Natural killer cell (primary cell): ENCODE data around the gene TTK. TPM values are rescaled to one million over a fixed set of nuclear protein-coding genes. Genes with fewer than 3 reads are reported as not detected.

ENCODE experiments used
- ATAC-seq, 3 donors: fragments of 150-1000 bp in 2 of 3; fragments of 200-7000 bp in 1 of 3; cut with Tn5 transposase; 1 replicate in 1 of 3; 2 replicates in 2 of 3; pipeline ENCODE4 v1.10.0; 2021; ENCODE audit warnings: mild to moderate bottlenecking in 2 of 3, moderate library complexity in 2 of 3
- DNase-seq, 2 donors: peaks; one replicate each; pipeline versions ENCODE4 v3.0.0 to v3.0.0-alpha.2; 2013 to 2021; ENCODE audit warnings: mixed read lengths in 1 of 2
- H3K27ac ChIP-seq: one replicate; pipeline ENCODE4 v1.5.1; 2013; ENCODE audit warnings: mild to moderate bottlenecking, low read length
- H3K27me3 ChIP-seq: one replicate; pipeline ENCODE4 v1.6.1; 2013; ENCODE audit warnings: low read length; ENCODE audit not compliant: control insufficient read depth, insufficient read depth
- H3K36me3 ChIP-seq: one replicate; pipeline ENCODE4 v1.6.1; 2013; ENCODE audit warnings: low read length; ENCODE audit not compliant: control insufficient read depth, insufficient read depth
- H3K4me1 ChIP-seq: one replicate; pipeline ENCODE4 v1.6.1; 2013; ENCODE audit warnings: low read length; ENCODE audit not compliant: control insufficient read depth, insufficient read depth
- H3K4me3 ChIP-seq: one replicate; pipeline ENCODE4 v1.5.1; 2013; ENCODE audit warnings: low read length
- H3K9me3 ChIP-seq: one replicate; pipeline ENCODE4 v1.6.1; 2013; ENCODE audit warnings: low read length; ENCODE audit not compliant: control insufficient read depth, insufficient read depth
- H3K27ac Mint-ChIP-seq, 2 donors: one replicate each; pipeline ENCODE4 v1.8.0; 2022; ENCODE audit warnings: mild to moderate bottlenecking in 2 of 2, mixed read lengths in 2 of 2, moderate library complexity in 1 of 2
- H3K27me3 Mint-ChIP-seq, 2 donors: one replicate each; pipeline ENCODE4 v1.8.0; 2022; ENCODE audit warnings: low read depth in 2 of 2, mixed read lengths in 2 of 2
- H3K36me3 Mint-ChIP-seq: one replicate; pipeline ENCODE4 v1.8.0; 2022; ENCODE audit warnings: mixed read lengths
- H3K4me1 Mint-ChIP-seq, 2 donors: one replicate each; pipeline ENCODE4 v1.8.0; 2022; ENCODE audit warnings: mixed read lengths in 2 of 2
- H3K4me3 Mint-ChIP-seq: one replicate; pipeline ENCODE4 v1.8.0; 2022; ENCODE audit warnings: mild to moderate bottlenecking, moderate library complexity, mixed read lengths
- H3K9me3 Mint-ChIP-seq, 2 donors: one replicate each; pipeline ENCODE4 v1.8.0; 2022; ENCODE audit warnings: mixed read lengths in 2 of 2
- CTCF ChIP-seq: fragments of 200-600 bp; IDR thresholded peaks from one replicate; pipeline ENCODE4 v1.8.0; 2022; ENCODE audit warnings: antibody characterized with exemption
- whole genome bisulfite sequencing: methylation state at CpG from one replicate; pipeline ENCODE4 v1.1.7; 2013; ENCODE audit warnings: missing lambda C conversion rate; ENCODE audit not compliant: insufficient coverage; 5-methylcytosine and 5-hydroxymethylcytosine counted together
- intact Hi-C: fragments of 100-400 bp; cut with micrococcal nuclease; formaldehyde crosslinking; loops from one replicate; pipeline ENCODE4 v1.14.2; 2022
- total RNA-seq, 4 donors: library from RNA; stranded (reverse); fragments of 120-200 nt in 1 of 4; gene quantifications; one replicate each; pipeline versions ENCODE4 v1.2.3 to v1.2.4, GENCODE V29; 2013 to 2022

Gene TTK
- 1 to 10 TPM in 2 of 3 donors, under 1 TPM in 1; 0.87 to 1.7 (median 1.2) TPM for total RNA-seq
- total RNA-seq (2013), result 1.6 TPM

DNA sequence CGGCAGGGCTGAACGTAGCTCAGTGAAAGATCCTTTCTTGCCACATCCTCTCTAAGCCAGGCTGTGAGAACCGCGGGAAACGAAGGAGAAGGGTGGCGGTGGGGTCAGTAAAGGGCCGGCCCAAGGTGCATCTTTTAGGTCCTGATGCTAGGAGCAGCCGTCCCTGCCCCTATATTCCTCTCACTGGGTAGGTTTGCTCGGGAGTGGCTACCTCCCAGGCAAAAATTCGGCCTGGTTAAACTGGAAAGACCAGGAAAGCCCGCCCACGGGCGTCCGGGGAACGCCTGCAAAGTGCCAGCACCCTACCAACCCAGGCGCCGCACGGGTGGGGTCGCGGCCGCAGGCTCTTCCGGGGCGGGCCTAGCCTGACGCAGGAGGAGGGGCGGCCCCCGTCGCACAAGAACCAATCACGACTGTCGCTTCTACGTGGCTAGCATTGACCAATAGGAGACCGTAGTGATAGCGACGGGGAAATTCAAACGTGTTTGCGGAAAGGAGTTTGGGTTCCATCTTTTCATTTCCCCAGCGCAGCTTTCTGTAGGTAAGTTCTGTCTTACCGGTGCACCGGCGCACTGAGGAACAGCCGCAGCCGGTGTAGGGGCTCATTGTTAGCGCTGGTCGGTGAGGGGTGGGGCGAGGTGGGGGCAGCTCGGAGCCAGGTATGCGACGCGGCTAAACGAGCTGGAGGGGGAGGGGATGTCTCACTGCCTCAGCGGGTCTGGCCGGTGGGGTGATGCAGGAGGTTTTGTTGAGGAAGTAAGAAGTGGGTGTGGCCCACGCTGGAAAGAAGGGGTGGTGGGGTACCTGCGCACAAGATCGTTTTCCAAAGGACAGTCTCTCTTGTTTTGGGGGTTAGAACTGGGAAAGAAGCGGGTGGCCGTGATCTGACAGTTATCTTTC is at the start of gene TTK:
Gene TTK (plus strand): TSS at position 477 of the 900 bp plus-strand sequence. CDS start 1,195 bp downstream, outside the sequence.
- Mint-ChIP-seq H3K4me1 (peaks cover 15 to 25% of the 10 kb centered on the region in 2 donors), H3K4me3 (peak within 1 kb of the TSS; percentile 95), H3K36me3 (no peaks in the 10 kb centered on the region), H3K27me3 (no peaks in the 10 kb centered on the region), H3K27ac (peak within 1 kb of the TSS; percentile 93 to 99), H3K9me3 (no peaks in the 10 kb centered on the region)
- intact Hi-C loops, result loop anchor here (1.0 to 10.0 kb wide), 5 partner anchors 58 to 1748 kb away; partner anchors contain the start of genes BCKDHB, ELOVL4, HMGN3 and PHIP
- no peaks in the 10 kb centered on the region for H3K36me3 ChIP-seq
- DNase-seq (peak; percentile 92 to 96), ATAC-seq (peak; percentile 97 to 100 (median 98))
- no peak for TF ChIP-seq CTCF
- no peaks in the 10 kb centered on the region for H3K9me3 ChIP-seq
- under 1% methylated on average over 56 of the region's 56 CpGs for WGBS
- peak within 1 kb of the TSS; percentile 89 for H3K27ac ChIP-seq
- H3K4me1 ChIP-seq, result peaks cover 15% of the 10 kb centered on the region
- no peaks in the 10 kb centered on the region for H3K27me3 ChIP-seq
- peak within 1 kb of the TSS; percentile 78 for H3K4me3 ChIP-seq

- Mint-ChIP-seq H3K27ac (no peak overlapping the region), H3K4me3 (no peak overlapping the region), H3K4me1 (no peaks in the 10 kb centered on the region), H3K36me3 (no peaks in the 10 kb centered on the region), H3K9me3 (no peaks in the 10 kb centered on the region), H3K27me3 (peaks cover 20 to 23% of the 10 kb centered on the region in 2 donors)
- DNase-seq (no peak), ATAC-seq (no peak)
- Histone ChIP-seq H3K4me3 (no peak overlapping the region), H3K27ac (no peak overlapping the region), H3K4me1 (no peaks in the 10 kb centered on the region), H3K9me3 (no peaks in the 10 kb centered on the region), H3K27me3 (no peaks in the 10 kb centered on the region), H3K36me3 (no peaks in the 10 kb centered on the region)
- no peak for TF ChIP-seq CTCF
- intact Hi-C loops, result no loop called here
Measured at GRCh38 chr6:79954849-79955248, 49.6 kb upstream of the TTK start.

GRCh38 chr6:79964607-79965081 is 39.8 kb upstream of the TTK start:
- ATAC-seq, result no peak
- Histone ChIP-seq H3K36me3 (no peaks in the 10 kb centered on the region), H3K27ac (no peak overlapping the region), H3K9me3 (peaks cover 2% of the 10 kb centered on the region), H3K4me1 (no peaks in the 10 kb centered on the region), H3K27me3 (no peaks in the 10 kb centered on the region), H3K4me3 (no peak overlapping the region)
- H3K27me3 Mint-ChIP-seq, result peaks cover 13 to 23% of the 10 kb centered on the region in 2 donors
- no peak for TF ChIP-seq CTCF
- H3K36me3 Mint-ChIP-seq, result peaks cover 14% of the 10 kb centered on the region
- WGBS, result 43% methylated on average over 3 of the region's 3 CpGs
- peak in 1 of 2 donors; percentile 47 for DNase-seq
- no peak overlapping the region for H3K4me3 Mint-ChIP-seq
- no peaks in the 10 kb centered on the region for H3K4me1 Mint-ChIP-seq
- peaks cover 2 to 19% of the 10 kb centered on the region in 2 donors for H3K9me3 Mint-ChIP-seq
- H3K27ac Mint-ChIP-seq, result no peak overlapping the region
- intact Hi-C loops, result no loop called here
